HG03354 (cell line): ENCODE results near the gene GAB1.

Experiments
- ATAC-seq: cut with Tn5 transposase; IDR thresholded peaks from one replicate; pipeline ENCODE4 v1.9.1; 2021; ENCODE audit warnings: mild to moderate bottlenecking; ENCODE audit not compliant: unreplicated experiment, poor library complexity, severe bottlenecking

Gene GAB1

DNA sequence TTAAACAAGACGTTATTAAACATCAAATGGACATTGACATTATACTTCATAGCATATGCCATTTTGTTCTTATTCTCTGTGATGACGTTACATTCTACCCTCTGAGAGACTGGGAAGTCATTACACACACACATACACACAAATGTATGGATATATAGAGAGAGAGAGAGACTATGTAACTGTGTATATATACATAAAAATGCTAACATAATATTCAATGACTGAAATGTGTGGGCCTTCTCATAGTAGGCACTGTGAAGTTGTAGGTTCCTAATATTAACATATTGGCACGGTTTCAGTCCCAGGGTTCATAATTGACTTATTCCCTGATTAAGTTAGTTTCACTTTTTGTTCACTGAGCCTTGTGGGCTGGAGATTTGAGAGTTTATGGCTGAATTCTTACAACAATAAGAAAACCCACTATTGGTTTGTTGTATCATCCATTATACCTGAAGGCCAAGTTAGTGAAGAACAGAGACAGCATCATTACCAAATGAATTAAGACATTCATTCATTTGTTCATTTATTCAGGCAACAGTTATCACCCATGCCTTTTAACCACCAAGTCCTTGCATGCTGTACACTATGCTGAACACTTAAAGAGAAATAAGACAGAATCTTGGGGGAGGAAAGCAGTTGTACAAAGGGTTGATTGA, 68.5 kb downstream of the GAB1 start:
- ATAC-seq: no peak

DNA sequence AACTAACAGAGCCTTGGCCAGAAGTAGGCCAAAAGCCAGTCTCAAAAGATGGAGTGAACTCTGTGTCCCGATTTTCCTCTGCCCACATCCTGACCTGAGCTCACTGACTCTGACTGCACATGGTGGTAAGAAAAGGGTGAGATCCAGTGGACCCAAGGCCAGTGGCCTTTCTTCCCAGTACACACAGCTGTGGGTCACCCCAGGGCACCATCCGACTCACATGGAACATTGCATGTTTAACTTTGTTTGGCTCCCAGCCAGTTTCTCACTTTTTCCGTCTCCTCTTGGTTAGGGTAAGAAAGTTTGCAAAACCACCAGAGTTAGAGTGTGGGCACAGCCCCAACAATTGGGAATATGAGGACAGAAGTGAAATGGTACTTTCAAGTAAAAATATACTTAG, 69.8 kb downstream of the GAB1 start:
- no peak for ATAC-seq

DNA sequence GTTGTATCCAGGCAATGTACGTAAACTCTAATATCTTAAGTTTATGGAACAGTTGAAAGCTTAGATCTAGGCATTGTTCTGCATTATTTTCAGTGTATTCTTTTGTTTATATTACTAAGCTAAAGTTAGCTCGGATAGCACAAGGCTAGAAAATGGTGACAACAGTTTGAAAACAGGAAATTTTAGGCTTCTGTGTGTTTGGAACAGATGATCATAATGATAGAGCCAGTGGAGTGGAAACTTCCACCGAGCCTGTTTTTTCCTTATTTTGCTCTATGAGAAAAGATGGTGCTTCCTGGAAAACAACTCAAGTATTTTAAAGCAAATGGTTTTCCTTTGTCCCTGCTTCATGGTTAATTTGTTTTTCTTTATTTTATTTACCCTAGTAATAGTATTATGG, 70.8 kb downstream of the GAB1 start:
- ATAC-seq: no peak

DNA sequence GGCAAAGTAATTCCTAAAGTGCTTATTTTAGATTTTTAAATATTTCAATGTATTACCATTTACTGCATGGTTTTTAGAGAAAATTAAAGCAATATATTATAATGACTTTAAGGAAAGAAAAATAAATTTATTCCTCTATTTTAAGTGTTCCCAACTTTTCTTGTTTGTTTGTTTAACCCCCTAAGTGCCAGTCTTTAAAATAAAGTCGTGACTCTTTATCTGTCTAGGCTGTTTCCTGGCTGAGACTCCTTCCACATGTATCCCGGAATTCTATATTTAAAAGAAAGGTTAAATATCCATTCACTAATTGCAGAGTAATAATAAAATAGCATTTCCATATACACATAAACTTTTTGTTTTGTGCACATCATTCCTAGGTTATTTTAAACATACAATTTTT, 71.2 kb downstream of the GAB1 start:
- ATAC-seq: no peak

DNA sequence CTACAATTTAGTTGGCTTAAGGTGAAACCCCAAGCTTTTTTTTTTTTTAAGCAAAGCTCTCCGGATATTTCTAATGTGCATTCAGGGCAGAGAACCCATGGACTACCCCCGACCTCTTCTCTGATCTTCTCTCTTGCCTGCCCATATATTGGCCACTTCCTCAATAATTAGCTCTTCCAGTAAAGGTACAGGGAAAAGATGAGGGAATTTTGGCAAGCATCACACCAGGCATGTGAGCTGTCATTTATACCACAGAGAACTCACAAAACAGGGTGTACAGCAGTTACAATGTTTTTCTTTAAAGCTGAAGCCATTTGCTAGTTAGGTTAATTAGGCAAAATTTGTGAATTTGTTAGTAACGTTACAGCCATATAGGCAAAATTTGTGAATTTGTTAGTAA, 73.3 kb downstream of the GAB1 start:
- no peak for ATAC-seq

DNA sequence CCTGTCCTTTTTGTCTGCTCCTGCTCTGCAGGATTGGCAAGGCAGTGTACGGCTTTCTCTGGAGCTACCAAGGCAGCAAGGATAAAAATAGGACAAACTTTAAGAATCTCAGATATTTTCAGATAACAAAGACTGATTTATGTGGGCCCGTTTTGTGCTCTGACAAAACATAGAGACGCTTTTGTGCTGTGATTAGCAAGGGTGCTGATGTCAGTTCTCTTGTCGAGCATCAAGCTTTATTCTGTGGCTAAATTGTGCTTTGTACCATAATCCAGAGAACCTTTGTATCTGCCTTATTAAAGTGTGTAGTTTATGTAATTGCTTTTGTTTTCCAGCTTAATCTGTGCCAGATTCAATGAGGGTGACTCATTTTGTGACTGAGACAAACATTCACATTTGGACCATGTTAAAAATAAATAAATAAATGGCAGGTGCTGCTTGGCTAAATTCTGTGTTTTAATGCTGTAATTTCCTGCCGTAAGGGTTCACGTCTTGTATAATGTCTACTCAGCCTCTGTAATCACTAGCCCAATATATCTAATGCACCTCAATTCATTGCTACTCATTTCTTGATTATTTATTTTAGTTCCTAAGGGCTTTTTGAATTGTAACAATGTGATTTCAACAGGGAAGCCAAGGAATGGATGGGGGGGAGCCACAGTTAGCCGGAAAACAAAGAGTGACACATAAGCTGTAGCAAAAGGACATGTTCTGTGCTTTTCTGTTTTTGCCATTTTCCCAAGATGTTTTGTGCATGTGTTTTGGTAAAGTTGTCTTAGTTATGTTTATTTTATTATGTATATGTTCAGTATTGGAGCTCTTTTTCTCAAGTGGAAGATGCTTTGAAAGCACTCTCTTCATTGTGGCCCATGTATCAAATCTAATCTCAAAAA, 75.1 kb downstream of the GAB1 start:
- ATAC-seq: no peak

DNA sequence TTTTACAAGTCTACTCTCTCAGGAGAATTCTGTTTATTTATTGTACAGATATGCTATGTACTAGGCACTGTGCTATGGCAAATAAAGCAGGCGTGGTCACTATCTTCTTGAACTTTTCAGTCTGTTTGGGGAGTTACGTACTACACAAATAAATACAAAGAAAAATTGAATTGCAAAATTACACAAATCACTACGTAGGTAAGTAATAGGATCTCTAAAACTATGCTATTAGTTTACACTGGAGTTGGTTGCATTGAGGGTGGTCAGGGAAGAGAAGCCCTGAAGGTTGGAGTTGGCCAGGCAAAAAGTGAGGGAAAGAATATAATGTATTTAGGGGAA, 75.7 kb downstream of the GAB1 start:
- no peak for ATAC-seq

DNA sequence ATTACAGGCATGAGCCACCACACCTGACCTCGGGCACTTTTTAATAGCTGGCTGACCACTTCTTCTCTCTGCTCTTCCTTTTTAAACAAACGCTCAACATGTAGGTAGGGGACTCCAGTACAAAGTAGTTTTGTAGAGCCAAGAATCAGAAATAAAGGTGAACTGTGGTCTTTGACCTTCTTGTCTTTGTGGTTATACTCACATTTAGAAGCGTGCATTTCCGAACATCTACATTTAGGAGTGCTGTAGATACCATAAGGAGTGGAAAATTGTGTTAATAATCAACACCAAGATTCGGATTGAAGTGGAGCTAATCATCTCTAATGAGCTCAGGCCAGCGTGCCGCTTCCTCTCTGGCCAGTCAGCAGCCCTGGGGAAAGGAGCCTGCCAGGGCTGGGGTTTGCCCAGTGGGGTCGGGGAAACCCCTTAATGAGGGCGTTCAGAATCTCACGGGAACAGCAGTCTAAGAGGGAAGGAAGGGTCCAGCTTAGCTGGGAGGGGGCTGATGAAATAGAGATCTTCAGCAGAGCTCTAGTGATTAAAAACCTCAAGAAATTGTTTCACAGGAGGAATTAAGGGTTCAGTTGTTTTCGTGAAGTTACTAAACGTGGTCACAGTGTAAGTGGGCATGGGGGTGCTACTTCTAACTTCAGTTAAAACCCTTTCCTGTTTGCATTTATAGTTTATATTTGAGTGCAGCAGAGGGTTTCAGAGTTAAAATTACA, 81.2 kb downstream of the GAB1 start:
- ATAC-seq: peak; percentile 88

DNA sequence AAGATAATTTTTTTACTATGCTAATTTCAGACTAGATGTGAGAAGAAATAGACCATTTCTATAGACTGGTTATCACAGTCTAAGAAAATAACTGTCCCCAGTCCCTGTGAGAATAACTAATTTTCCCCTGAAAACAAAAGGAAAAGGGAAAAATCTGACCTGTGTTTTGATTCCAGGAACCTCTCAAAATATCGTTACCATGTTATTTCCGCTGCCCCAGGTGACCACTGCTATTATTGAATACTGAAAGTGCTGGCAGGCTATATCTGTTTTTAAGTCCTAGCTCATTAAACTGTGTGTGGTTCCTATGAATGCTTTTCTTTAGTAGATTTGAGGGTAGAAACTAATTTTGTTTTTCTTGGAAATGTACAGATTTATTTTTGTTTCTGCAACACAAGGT, 83.6 kb downstream of the GAB1 start:
- peak; percentile 53 for ATAC-seq

DNA sequence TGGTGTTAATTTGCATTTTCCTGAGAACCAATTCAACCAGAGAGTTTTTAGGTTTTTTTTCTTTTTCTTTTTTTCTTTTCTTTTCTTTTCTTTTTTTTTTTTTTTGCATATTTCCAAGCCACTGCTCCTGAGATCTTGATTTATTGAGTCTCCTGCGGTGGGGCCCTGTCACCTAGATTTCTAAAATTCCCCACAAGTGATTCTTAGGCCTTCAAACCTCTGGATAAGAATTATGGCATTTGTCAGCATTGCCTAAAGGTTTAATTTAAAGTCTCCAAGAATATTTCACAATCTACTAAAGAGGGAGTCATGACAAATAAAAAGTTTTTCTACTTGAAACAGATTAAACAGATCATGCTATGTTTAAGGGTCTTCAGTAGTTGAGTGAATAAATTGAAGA, 84.9 kb downstream of the GAB1 start:
- ATAC-seq: no peak

DNA sequence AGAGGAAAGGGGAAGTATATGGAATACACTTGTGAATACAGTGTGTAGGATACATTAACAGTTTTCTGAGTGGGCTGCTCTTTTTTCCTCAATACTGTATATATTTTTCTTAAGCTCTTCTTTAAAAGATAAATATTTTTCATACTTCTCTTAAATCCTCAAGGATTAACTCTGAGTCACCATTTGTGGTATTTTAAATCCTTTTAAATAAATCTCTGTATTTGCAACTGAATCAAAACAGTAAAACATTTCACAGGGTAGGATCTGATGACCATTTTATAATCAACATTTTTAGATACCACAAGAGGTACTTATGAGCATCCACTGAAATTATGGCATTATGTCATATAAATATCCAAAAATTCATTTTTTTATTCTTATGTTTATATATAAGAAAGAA, 87.6 kb downstream of the GAB1 start:
- no peak for ATAC-seq

DNA sequence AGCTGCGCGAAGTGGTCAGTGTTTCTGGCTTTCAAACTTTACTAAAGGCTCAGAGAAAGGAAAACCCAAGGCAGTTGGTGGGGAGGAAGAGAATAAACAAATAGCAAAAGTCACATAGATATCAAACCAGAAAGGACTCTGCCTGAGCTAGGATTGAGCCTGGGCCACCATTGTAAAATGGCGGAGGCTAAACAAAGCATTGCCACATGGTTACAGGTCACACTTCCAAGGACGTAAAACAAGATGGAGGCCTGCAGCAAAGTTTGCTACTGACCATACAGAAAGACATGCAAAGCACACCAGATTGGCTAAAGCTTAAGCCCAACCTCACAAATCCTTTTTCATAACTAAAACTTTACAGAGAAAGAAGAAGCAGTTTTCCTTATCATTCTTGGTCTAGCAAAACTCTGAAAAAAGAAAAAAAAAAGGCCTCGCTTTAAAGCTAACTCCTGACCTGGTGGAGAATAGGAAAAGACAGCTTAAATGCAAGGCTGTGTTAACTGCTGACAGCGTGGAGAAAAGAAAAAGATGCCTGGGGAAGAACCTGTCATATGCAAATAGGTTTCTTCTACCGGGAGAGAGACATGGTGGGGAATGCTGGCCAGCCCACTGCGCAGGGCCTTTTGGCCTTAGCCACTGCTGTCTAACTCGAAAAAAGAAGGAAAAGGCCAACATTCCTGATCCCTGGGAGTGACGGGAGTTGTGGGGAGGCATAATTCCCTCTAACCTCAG, 95.0 kb downstream of the GAB1 start:
- ATAC-seq: no peak

DNA sequence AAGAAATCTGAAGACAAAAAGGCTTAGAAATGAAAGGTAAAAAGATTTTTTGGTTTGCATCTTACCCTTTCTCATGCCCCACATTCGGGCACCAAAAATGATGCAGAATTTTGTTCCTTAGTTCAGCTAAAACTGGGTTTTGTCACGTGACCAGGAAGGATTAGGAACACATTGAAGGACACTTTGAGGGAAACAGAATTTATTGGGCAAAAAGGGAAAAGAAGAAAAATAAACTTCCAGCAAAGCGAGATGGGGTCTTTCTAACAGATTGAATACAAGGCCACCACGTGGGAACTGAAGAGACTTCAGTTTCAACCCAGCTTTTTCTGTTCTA, 95.5 kb downstream of the GAB1 start:
- no peak for ATAC-seq

DNA sequence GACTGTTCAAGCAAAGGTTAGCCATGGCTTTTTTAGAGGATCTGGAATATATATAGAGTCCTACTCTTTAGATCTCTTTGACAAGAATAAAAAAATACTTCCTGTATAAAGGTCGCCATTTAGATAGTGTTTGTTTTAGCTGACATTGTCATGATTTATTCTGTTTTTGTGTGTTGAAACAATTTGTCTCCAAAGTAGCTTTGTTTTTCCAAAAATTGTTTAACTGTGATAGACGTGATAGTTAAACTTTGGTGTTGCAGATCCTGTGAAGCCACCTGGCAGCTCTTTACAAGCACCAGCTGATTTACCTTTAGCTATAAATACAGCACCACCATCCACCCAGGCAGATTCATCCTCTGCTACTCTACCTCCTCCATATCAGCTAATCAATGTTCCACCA, 96.6 kb downstream of the GAB1 start:
- ATAC-seq: no peak

DNA sequence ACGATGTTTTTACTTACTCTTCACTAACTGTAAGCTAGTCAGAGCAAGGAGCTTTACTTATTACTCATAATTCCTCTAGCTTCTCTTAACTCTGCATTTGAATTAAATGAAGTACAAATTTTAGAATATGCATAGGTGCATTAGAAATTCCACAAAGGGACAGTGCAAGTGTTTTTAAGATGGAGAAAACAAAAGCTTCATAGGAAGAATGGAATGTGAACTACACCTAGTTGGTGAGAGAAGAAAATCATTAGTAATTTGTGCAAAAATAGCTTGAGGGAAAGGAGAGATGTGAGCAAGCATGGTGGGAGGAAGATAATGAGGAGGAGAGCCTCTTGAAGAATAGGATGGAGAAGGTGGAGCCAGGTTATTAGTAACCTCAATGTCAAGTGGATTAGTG, 99.3 kb downstream of the GAB1 start:
- no peak for ATAC-seq

DNA sequence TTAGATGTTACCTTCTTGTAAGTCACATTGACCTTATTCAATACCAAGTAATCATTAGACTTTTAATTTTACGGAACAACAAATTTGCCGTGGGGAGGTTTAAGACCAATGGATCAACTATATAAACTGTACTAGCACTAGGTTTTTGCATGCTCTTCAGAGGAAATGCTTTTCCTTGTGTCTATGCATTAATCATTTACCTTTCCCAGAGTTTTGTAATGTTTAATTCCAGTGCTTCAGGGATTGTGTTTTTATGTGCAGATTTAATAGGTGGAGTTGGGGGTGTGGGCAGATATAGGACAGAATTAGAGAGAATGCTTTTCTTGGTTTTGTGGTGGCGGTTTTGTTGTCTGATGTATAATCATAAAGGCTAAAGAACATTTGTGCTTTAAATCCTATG, 100.8 kb downstream of the GAB1 start:
- no peak for ATAC-seq

DNA sequence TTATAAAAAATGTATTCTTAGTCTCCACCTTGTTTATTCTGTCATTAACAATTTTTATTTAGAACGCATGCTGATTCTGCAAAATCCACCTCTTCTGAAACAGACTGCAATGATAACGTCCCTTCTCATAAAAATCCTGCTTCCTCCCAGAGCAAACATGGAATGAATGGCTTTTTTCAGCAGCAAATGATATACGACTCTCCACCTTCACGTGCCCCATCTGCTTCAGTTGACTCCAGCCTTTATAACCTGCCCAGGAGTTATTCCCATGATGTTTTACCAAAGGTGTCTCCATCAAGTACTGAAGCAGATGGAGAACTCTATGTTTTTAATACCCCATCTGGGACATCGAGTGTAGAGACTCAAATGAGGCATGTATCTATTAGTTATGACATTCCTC, 101.3 kb downstream of the GAB1 start:
- no peak for ATAC-seq

DNA sequence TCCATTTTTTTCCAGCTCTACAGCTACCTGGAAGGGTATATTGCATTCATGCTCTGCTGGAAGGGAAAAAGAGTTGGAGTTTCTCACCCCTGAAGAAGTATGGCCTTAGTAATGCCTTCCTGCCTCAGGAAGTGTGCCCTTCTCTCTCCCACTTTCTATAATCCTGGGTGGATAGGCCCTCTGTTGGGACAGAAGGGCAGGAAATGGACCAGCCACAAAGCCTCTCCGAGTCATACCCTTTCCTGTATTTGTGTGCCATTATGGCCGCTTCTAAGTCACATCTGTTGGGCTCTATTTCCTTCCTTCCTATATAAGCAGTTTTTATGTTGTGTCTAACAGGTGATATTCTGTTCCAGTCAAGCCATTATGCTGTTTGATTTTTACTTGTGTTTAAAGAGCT, 102.0 kb downstream of the GAB1 start:
- ATAC-seq: no peak

DNA sequence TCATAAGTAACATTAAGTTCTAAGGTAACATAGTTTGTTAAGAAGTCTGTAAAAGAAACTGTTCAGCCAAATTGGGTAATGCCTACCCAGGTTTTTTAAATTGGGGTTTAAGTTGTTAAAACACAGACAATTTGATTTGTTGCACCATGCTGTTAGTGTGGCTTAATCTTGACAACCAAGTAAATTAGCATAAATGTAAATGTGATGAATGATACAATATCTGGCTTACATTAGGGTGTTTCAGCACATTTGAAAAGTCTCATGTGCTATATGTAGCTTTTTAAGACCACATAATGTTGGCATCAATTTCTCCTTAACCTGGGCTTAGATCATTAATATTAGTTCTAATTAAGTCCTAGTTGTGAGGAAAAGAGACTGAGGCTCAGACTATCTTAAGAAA, 104.4 kb downstream of the GAB1 start:
- no peak for ATAC-seq

DNA sequence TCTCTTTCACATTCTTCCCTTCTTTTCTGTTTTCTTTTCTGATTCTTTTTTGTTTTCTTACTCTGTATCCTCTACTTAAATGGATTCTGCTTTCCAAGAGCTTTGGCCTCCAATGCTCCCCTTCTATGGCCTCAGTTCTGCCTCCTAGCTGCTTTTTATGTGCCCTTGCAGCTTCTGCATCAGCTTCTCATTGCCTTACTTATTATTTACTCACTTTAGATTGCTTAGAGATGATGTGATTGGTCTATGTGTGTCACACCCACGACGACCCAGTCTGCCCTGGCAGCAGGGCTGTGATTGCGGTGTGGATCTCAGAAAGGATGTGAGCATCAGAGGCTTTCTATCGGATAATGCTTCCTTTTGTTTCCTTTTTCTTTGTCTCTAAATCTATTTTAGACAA, 105.0 kb downstream of the GAB1 start:
- ATAC-seq: no peak
